Activated CD8-positive, alpha-beta memory T cell treated with anti-CD3 and anti-CD28 coated beads, Interleukin-2, amount 10 ng/mL, durations not matched to agents 7 days and 5 days (primary cell): Measurements from ENCODE around the gene PTH1R. TPM values are rescaled to one million over a fixed set of nuclear protein-coding genes. Genes with fewer than 3 reads are reported as not detected.

ENCODE experiments used
- ATAC-seq: fragments of 150-1000 bp; cut with Tn5 transposase; one replicate; pipeline ENCODE4 v1.10.0; 2021; ENCODE audit warnings: moderate library complexity
- CTCF ChIA-PET: fragments of 350-600 bp; sonication (Branson Sonifier 250); formaldehyde crosslinking; loops from one replicate; lab custom pipeline; 2021; ENCODE audit warnings: antibody characterized with exemption; lab: Charles Lee
- DNase-seq: peaks from one replicate; pipeline ENCODE4 v3.0.0-alpha.2; 2020
- H3K27ac Mint-ChIP-seq: one replicate; pipeline ENCODE4 v1.8.0; 2021; ENCODE audit warnings: mild to moderate bottlenecking, mixed read lengths
- H3K27me3 Mint-ChIP-seq: one replicate; pipeline ENCODE4 v1.8.0; 2021; ENCODE audit warnings: mixed read lengths
- H3K36me3 Mint-ChIP-seq: one replicate; pipeline ENCODE4 v1.8.0; 2021; ENCODE audit warnings: mild to moderate bottlenecking, mixed read lengths
- H3K4me1 Mint-ChIP-seq: one replicate; pipeline ENCODE4 v1.8.0; 2021; ENCODE audit warnings: mixed read lengths
- H3K4me3 Mint-ChIP-seq: one replicate; pipeline ENCODE4 v1.8.0; 2021; ENCODE audit warnings: mild to moderate bottlenecking, moderate library complexity, mixed read lengths
- H3K9me3 Mint-ChIP-seq: one replicate; pipeline ENCODE4 v1.8.0; 2022; ENCODE audit warnings: low read depth, mixed read lengths
- total RNA-seq, 2 experiments: library from RNA; stranded (reverse); gene quantifications; one replicate each; pipeline ENCODE4 v1.2.3, GENCODE V29; 2021

PTH1R gene
- total RNA-seq, 2 experiments from 2014 or later: not detected

GRCh38 chr3:46942076-46942475 lies 64.6 kb downstream of the PTH1R start:
- H3K9me3 Mint-ChIP-seq: no peaks in the 10 kb centered on the region
- no peak overlapping the region for H3K27ac Mint-ChIP-seq
- peaks cover 55% of the 10 kb centered on the region for H3K4me1 Mint-ChIP-seq
- H3K4me3 Mint-ChIP-seq: no peak overlapping the region
- CTCF ChIA-PET: interaction anchor here (0.7 to 1.2 kb wide), 3 partner anchors 19 to 222 kb away, joined by 3 to 4 read pairs (median 3); partner anchors contain the start of gene SETD2
- H3K36me3 Mint-ChIP-seq: peaks cover 31% of the 10 kb centered on the region
- ATAC-seq (no peak), DNase-seq (no peak)
- H3K27me3 Mint-ChIP-seq: no peaks in the 10 kb centered on the region

DNA sequence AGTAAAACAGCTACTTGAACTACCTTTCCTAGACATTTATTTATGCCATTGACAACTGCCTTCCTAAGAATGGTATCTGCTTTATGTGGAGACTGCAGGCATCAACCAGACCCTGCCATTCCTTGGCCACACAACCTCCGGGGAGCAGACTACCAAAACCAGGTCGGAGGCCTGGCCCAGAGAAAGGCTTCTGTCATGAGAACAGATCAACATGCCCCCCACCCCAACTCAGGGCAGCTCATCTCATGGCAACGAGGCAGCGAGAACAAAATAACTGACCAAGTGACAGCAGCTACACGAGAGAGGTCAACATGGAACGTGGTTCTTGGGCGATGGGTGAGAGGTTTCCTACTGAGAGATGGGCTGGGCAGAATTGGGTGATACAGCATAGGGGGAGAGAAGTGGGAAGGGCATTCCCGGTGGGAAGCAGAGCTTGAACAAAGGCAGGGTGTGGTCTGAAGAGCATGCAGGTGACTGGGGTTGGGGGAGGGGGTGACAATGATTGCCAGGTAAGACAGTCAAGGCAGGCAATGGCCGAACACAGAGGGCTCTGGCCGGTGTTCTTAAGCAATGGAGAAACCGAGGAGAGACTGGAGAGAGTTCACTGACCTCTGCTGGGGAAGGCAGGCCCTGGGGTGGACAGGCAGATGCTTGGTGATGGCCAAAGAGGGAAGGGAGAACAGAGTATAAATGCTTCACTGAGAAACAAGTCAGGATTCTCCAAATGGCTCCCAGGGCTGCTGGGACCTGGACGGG lies 65.1 kb downstream of the PTH1R start:
- Mint-ChIP-seq H3K27ac (peak overlapping the region; percentile 0), H3K27me3 (no peaks in the 10 kb centered on the region), H3K9me3 (no peaks in the 10 kb centered on the region), H3K4me3 (no peak overlapping the region), H3K4me1 (peaks cover 60% of the 10 kb centered on the region), H3K36me3 (peaks cover 37% of the 10 kb centered on the region)
- ATAC-seq (no peak), DNase-seq (no peak)
- CTCF ChIA-PET: interaction anchor here (0.8 to 1.2 kb wide), 2 partner anchors 20 to 33 kb away, joined by 3 to 4 read pairs; no protein-coding TSS in a partner anchor

GRCh38 chr3:46943237-46944187 lies 66.0 kb downstream of the PTH1R start:
- no peak for ATAC-seq
- H3K4me1 Mint-ChIP-seq: peaks cover 64% of the 10 kb centered on the region

GRCh38 chr3:46944191-46944590 lies 66.7 kb downstream of the PTH1R start:
- H3K9me3 Mint-ChIP-seq: no peaks in the 10 kb centered on the region
- DNase-seq (no peak), ATAC-seq (no peak)
- CTCF ChIA-PET: no interaction called here
- H3K27ac Mint-ChIP-seq: no peak overlapping the region
- H3K27me3 Mint-ChIP-seq: no peaks in the 10 kb centered on the region
- H3K36me3 Mint-ChIP-seq: peaks cover 30% of the 10 kb centered on the region
- H3K4me3 Mint-ChIP-seq: no peak overlapping the region
- H3K4me1 Mint-ChIP-seq: peaks cover 66% of the 10 kb centered on the region

More at GRCh38 chr3:46943237-46944187, 66.0 kb downstream of the PTH1R start:
- Mint-ChIP-seq H3K36me3 (peaks cover 35% of the 10 kb centered on the region), H3K27ac (no peak overlapping the region), H3K9me3 (no peaks in the 10 kb centered on the region), H3K4me3 (no peak overlapping the region), H3K27me3 (no peaks in the 10 kb centered on the region)
- no peak for DNase-seq
- CTCF ChIA-PET: no interaction called here

DNA sequence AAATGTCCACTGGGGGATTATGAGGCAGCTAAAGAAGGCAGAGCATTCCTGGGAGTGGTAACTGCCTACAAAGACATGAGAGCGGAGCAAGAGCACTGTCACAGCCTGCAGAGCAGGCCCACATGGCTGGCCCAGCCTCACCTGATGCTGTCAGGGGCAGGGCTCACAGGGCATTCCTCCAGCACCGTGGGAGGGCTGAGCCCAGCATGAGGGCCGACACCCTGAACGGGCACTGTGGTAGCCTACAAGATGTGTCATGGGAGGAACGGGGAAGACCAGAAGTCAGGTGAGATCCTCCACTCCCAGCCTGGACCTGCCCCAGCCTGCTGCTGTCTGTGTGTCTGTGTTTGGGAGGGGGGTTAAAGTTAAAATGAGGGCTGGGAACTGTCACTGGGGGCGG lies 68.9 kb downstream of the PTH1R start:
- ATAC-seq: no peak
- no peaks in the 10 kb centered on the region for H3K27me3 Mint-ChIP-seq
- no peaks in the 10 kb centered on the region for H3K9me3 Mint-ChIP-seq
- H3K36me3 Mint-ChIP-seq: peaks cover 27% of the 10 kb centered on the region
- CTCF ChIA-PET: interaction anchor here (1.3 to 3.2 kb wide), 6 partner anchors 13 to 50 kb away, joined by 3 to 23 read pairs (median 10); partner anchors contain the start of gene CCDC12
- H3K4me1 Mint-ChIP-seq: peaks cover 69% of the 10 kb centered on the region
- no peak for DNase-seq
- no peak overlapping the region for H3K4me3 Mint-ChIP-seq
- H3K27ac Mint-ChIP-seq: peak overlapping the region; percentile 97

- Mint-ChIP-seq H3K9me3 (no peaks in the 10 kb centered on the region), H3K27ac (peak overlapping the region; percentile 97), H3K36me3 (peaks cover 30% of the 10 kb centered on the region), H3K4me3 (peak overlapping the region; percentile 66), H3K27me3 (no peaks in the 10 kb centered on the region), H3K4me1 (peaks cover 71% of the 10 kb centered on the region)
- CTCF ChIA-PET: interaction anchor here (1.2 to 3.2 kb wide), 10 partner anchors 11 to 51 kb away, joined by 3 to 23 read pairs (median 9); partner anchors contain the start of gene CCDC12
- ATAC-seq (peak; percentile 72), DNase-seq (peak; percentile 89)
Measured at GRCh38 chr3:46946856-46947545, 69.5 kb downstream of the PTH1R start.

DNA sequence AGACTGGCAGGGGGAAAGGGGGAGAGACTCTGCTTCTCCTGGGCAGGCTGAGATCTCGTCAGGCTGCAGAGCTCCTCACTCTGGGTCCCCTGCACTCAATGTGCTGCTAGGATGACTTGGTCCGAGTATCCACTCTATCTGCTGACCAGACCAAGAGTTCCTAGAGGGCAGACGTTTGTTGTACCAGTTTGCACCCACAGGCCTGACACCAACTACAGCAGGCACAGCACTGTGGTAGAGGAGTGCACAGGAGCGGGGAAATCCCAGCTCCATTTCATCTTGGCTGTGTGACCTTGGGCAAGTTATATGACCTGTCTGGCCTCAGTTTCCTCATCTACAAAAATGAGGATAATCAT lies 70.0 kb downstream of the PTH1R start:
- Mint-ChIP-seq H3K4me3 (peak overlapping the region; percentile 66), H3K9me3 (no peaks in the 10 kb centered on the region), H3K27ac (peak overlapping the region; percentile 97), H3K36me3 (peaks cover 30% of the 10 kb centered on the region), H3K4me1 (peaks cover 73% of the 10 kb centered on the region), H3K27me3 (no peaks in the 10 kb centered on the region)
- CTCF ChIA-PET: interaction anchor here (1.2 to 3.2 kb wide), 10 partner anchors 11 to 51 kb away, joined by 3 to 23 read pairs (median 9); partner anchors contain the start of genes CCDC12 and NBEAL2
- peak; percentile 5 for ATAC-seq
- no peak for DNase-seq

- no peaks in the 10 kb centered on the region for H3K9me3 Mint-ChIP-seq
- H3K27me3 Mint-ChIP-seq: no peaks in the 10 kb centered on the region
- CTCF ChIA-PET: interaction anchor here (1.2 to 3.2 kb wide), 9 partner anchors 10 to 50 kb away, joined by 3 to 23 read pairs (median 9); partner anchors contain the start of genes CCDC12 and NBEAL2
- peak overlapping the region; percentile 97 for H3K27ac Mint-ChIP-seq
- H3K4me1 Mint-ChIP-seq: peaks cover 76% of the 10 kb centered on the region
- DNase-seq: peak; percentile 88
- peaks cover 30% of the 10 kb centered on the region for H3K36me3 Mint-ChIP-seq
- peak; percentile 79 for ATAC-seq
- peak overlapping the region; percentile 66 for H3K4me3 Mint-ChIP-seq
Measured at GRCh38 chr3:46947981-46948791, 70.7 kb downstream of the PTH1R start.

- H3K9me3 Mint-ChIP-seq: no peaks in the 10 kb centered on the region
- peak; percentile 13 for ATAC-seq
- H3K27ac Mint-ChIP-seq: peak overlapping the region; percentile 97
- CTCF ChIA-PET: interaction anchor here (1.5 to 3.2 kb wide), 6 partner anchors 9 to 49 kb away, joined by 5 to 23 read pairs (median 10); partner anchors contain the start of genes CCDC12 and NBEAL2
- peaks cover 83% of the 10 kb centered on the region for H3K4me1 Mint-ChIP-seq
- peak; percentile 70 for DNase-seq
- peak overlapping the region; percentile 66 for H3K4me3 Mint-ChIP-seq
- peaks cover 32% of the 10 kb centered on the region for H3K36me3 Mint-ChIP-seq
- no peaks in the 10 kb centered on the region for H3K27me3 Mint-ChIP-seq
Measured at GRCh38 chr3:46948830-46949671, 71.5 kb downstream of the PTH1R start.

DNA sequence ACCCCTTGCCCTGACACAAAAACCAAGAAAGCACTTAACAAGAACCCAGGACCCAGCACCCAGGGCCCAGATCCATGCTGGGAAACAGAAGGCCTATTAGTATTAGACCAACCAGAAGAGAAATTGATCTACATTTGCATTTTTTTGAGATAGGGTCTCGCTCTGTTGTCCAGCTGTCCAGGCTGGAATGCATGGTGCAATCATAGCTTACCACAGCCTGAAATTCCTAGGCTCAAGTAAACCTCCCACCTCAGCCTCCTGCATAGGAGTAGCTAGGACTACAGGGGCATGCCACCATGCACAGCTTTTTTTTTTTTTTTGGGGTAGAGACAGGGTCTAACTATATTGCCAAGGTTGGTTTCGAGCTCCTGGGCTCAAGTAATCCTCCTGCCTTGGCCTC lies 72.7 kb downstream of the PTH1R start:
- ATAC-seq: no peak
- Mint-ChIP-seq H3K9me3 (no peaks in the 10 kb centered on the region), H3K36me3 (peaks cover 32% of the 10 kb centered on the region), H3K27me3 (no peaks in the 10 kb centered on the region), H3K27ac (peak overlapping the region; percentile 68), H3K4me1 (peaks cover 91% of the 10 kb centered on the region), H3K4me3 (no peak overlapping the region)
- CTCF ChIA-PET: interaction anchor here (0.9 kb wide), 1 partner anchor 27 kb away, joined by 5 read pairs; no protein-coding TSS in a partner anchor
- DNase-seq: no peak

GRCh38 chr3:46950650-46951241 lies 73.2 kb downstream of the PTH1R start:
- Mint-ChIP-seq H3K4me3 (no peak overlapping the region), H3K4me1 (peaks cover 91% of the 10 kb centered on the region), H3K36me3 (peaks cover 29% of the 10 kb centered on the region), H3K9me3 (no peaks in the 10 kb centered on the region), H3K27ac (no peak overlapping the region), H3K27me3 (no peaks in the 10 kb centered on the region)
- ATAC-seq (no peak), DNase-seq (no peak)
- CTCF ChIA-PET: interaction anchor here (0.9 kb wide), 1 partner anchor 27 kb away, joined by 5 read pairs; no protein-coding TSS in a partner anchor
